Dermis microvascular lymphatic vessel endothelial cell (primary cell): Measurements from ENCODE around the gene C20orf144. TPM values are rescaled to one million over a fixed set of nuclear protein-coding genes. Genes with fewer than 3 reads are reported as not detected.
"Not testable (repeated sequence)": the region's sequence is repeated elsewhere in the genome, so short reads cannot be mapped to it uniquely, and the experiment has no call there.

Experiments used
- DNase-seq, 2 donors: peaks; one replicate each; pipeline versions ENCODE4 v3.0.0 to v3.0.0-alpha.2; 2010; ENCODE audit warnings: low read depth in 2 of 2
- total RNA-seq: library from RNA; depleted of rRNA; stranded (reverse); fragments of >200 nt; gene quantifications from 2 replicates; pipeline ENCODE4 v1.2.1, GENCODE V29; 2014

The C20orf144 gene
- total RNA-seq, result under 0.01 TPM in 1 of 2 replicates, not detected in the other

DNA sequence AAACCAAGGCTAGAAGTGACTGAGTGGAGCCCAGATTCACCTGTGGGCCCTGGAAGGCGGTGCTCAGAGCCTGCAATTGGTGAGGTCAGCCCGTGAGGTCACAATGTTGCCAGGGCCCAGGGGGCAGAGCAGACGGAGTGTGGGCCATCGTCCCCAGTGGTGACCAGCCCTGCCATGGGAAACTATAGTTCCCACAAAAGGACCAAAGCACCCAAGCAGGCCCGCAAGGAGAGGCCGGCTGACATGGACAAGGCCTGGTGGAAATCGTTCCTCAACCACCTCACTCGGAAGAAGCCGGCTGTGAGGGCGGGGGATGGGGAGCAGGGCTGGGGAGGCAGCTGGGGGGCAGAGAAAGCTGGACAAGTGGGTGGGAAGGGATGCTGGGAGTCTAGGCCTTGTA lies at the start of gene C20orf144:
C20orf144 (plus strand) TSS at position 156 of the 400 bp plus-strand sequence; CDS start at position 175, 19 bp downstream.
- DNase-seq, result no peak

DNA sequence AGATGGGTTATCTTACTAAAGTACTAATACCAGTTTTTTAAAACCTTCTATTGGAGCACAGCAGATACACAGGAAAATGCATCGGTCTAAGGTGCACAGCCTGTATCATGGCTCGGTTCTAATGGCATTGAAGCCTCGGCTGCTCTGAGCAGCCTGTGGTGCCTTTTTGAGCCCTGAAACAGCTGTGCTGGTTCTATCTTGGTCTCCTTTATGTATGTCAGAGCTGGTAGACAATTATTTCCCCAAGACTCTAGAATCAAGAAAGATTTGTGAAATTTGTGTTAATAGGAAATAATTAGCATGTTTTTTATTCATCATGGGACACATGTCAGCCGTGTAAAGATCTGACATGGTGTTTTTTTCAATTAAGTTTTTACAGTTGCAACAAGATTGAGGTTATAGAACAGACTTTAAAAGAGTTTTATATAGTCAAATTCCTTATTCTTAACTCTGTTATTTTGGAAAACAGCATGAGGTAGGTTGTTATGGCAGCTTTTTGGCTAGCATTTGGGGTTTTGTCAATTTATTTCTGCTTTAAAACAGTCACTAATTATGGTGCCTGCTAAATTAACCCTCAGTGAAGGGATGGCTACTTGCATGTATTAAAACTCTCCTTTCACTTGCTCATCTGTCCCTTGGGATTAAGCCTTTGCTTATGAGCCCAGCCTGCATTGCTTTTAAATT lies 40.3 kb upstream of the C20orf144 start:
- no peak for DNase-seq

DNA sequence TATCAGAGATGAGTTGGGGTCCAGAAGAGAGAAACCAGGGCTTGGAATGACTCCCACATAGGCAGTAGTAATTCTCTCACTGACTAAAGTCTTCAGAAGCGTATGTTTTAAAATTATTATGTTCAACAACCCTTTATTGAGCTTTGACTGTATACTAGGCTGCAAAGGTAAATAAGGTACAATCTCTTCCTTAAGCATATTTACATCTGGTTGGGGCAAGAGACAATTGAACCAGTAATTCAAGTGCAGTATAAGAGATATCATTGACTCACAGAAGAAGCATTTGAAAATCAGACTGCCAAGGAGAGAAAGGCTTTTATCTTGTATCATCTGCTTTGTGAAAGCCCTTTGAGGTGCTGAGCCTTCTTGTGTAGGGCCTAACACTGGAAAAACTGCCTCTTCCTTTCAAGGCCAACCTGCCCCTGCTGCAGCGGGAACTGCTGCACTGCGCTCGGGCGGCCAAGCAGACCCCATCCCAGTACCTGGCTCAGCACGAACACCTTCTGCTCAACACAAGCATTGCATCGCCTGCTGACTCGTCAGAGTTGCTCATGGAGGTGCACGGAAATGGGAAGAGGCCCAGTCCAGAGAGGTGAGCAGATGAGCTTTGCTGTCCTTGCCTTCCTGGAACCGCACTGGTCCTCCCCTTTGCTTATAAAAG lies 39.3 kb upstream of the C20orf144 start:
- no peak for DNase-seq

DNA sequence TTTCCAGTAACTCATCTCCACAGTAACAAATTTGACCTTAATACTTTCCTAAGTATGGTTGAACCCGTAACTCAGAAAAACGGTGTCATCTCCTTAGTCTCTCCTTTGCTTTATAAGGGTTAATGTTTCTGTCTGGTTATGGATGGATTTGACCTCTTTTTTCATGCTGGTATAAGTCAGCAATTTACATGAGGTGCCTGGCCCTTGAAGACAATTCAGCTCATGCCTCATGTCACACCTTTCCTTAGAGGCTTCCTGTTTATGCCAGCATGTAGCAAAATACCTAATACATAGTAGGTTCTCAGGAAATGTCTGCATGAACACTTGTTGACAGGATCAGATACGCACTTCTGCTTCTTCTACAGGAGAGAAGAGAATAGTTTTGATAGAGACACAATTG lies 37.7 kb upstream of the C20orf144 start:
- DNase-seq, result peak in 1 of 2 donors; percentile 19

DNA sequence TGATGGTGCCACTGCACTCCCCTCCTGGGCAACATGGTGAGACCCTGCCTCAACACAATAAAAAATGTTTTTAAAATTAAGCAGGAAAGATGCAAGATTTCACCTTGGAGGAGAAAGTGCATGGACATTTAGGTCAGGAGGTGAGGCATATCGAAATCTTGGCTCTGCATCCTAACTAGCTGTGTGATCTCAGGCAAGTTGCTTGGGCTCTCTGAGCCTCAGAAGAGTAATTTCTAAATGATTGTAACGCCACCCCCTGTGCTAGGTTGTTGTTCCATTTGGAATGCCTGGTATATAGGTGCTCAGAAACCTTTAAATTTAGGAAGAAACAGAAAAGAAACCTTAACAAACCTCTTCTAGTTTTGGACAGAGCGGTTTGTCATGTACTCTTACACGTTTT lies 35.9 kb upstream of the C20orf144 start:
- DNase-seq, result no peak

DNA sequence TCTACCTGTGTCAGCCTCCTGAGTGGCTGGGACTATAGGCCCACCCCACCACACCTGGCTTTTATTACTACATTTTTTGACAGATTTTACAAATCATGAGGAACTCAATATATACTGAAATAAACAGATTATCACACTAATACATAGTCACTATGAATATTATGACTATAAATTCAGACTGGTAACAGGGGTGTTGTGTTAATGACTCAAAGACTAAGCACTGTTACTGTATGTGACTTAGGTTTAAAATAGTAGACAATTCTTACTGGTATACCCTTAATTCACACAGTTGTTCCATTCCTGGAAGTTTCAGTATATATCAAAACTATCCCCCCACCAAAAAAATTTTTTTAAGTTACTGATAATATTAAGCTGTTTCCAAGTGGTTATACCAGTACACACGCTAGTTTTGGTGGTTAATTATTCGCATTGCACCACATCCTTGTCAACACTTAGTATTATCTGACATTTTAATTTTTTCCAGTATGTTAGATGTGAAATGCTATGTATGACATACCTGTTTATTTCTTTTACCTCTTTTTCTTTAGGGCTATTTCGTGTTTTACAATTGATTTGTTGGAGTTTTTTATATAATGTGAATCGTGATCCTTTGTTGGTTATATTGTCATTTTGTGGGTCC lies 34.4 kb upstream of the C20orf144 start:
- no peak for DNase-seq

DNA sequence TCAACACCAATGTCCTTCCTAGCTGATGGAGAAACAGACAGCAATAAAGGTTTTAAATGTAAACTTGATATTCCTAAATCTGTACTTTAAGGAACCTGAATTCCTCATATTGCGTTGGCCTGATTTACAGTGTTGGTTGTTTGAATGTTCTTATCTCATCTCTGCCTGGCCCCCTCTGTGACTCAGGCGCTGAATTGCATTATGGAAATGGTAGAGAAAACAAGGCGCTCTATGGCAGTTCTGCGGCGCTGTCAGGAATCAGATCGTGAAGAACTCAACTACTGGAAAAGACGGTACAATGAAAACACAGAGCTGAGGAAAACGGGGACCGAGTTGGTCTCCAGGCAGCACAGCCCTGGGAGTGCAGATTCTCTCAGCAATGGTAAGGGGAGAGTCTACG lies 32.6 kb upstream of the C20orf144 start:
- DNase-seq, result no peak

DNA sequence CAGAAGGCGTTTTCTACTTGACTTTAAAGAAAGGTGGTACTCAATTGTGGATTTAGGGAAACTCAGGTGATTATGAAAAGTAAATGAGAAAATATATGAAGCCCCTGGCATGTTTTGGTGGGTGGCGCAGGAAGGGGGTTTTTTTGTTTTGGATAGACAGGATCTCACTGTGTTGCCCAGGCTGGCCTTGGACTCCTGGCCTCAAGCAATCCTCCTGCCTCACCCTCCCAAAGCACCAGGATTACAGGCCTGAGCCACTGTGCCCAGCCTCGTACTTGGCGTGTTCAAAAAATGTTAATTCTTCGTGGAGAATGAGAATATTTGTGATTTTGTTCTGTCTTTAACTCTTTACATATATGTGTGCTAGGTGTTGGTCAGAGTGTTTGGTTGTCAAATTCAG lies 32.1 kb upstream of the C20orf144 start:
- no peak for DNase-seq

DNA sequence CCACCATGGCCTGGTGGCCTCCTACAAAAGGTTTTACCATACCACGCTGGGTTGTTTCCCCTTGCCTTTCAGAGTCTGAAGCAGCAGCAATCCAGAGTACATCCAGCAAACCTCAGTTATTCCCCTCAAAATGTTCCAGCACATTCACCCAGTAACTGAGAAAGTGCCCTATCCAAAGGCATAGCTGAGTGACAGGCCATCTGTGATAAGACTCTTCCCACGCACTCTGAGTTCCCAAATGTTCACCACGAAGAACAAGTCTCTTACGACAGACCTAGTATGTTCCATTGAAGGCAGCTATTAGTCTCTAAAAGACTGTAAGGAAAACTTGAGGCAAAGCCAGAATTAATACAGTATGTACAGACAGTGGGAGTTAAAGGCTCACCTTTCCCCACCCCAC lies 31.6 kb upstream of the C20orf144 start:
- no peak for DNase-seq

DNA sequence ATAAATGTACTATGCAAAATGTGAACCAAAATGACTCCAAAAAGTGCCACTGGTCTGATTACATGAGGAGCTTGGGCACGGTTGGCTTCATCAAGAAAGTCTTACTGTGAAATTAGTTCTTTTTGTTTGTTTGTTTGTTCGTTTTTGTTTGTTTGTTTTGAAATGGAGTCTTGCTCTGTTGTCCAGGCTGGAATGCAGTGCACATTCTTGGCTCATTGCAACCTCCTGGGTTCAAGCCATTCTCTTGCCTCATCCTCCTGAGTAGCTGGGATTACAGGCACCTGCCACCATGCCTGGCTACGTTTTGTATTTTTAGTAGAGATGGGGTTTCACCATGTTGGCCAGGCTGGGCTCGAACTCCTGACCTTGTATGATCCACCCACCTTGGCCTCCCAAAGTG lies 30.2 kb upstream of the C20orf144 start:
- DNase-seq, result not testable (repeated sequence)

DNA sequence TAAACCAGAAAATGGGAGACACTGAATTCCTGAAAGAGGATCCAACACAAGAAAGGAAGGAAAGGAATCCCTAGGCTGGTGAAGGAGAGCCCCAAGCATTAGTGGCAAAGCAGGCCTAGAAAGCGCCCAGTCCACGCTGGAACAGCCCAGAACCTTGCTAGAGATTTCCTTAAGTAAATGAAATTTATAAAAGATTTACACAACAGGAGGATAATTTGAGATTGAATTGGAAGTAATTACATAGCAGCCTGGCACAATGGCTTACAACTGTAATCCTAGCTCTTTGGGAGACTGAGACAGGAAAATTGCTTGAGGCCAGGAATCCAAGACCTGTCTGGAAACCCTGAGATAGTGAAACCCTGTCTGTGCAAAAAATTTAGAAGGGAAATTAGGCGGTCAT lies 26.8 kb upstream of the C20orf144 start:
- no peak for DNase-seq

DNA sequence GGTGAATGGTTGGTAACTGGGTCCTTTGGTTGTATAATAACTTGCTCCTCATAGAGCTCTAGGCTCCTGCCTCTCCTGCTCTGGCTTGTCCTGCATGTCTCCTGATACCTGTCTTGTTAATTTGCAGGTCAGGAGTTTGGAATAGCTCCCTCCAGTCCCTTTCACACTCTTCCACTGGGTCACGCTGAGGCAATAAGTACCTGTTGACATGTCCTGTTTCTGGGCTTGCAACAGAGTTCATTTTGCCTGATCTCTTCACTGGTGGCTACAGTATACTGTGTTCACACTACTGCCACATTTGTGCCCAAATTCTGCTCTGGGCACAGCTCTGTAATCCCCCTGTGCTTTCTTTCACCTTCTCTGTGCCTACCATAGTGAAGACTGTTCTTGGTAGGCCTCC lies 25.4 kb upstream of the C20orf144 start:
- no peak for DNase-seq

DNA sequence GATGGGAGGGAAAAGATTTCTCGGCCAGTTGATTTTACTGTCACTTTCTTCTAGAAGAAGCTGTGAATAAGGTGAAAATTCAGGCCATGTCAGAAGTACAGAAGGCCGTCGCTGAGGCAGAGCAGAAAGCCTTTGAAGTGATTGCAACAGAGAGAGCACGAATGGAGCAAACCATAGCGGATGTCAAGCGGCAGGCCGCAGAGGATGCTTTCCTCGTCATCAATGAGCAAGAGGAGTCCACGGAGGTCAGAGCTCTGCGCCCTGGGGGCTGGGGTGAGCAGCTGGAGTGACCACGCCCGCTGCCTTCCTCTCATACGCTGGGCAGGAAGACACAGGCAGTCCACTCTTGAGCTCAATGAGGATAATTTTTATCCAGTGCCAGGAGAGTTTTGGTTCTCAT lies 21.8 kb upstream of the C20orf144 start:
- DNase-seq, result no peak

DNA sequence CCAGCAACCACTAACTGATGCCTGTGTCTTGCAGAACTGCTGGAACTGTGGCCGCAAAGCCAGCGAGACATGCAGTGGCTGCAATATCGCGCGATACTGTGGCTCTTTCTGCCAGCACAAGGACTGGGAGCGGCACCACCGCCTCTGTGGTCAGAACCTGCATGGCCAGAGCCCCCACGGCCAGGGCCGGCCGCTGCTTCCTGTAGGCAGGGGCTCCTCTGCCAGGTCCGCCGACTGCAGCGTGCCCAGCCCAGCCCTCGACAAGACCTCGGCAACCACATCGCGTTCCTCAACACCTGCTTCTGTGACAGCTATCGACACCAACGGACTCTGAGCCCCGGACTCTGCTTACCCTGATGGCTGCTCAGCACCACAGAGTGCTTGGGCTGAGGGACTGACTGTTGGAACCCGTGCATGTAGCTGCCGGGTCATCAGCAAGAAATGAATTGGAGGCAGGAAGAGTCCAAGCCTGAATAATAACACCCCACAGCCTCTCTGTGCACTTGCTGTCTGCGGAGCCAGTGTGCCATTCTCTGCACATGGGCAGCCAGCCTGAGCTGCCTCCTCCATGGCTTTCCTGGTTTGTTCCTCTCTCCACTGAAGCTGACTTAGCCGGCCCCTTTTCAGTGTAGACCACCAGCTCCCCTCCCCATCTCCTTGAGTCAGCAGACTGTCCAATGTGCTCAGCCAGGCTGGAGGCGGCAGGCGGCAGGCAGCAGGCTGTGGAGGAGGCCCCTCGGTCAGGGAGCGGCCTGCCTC lies 17.6 kb upstream of the C20orf144 start:
- DNase-seq, result no peak

DNA sequence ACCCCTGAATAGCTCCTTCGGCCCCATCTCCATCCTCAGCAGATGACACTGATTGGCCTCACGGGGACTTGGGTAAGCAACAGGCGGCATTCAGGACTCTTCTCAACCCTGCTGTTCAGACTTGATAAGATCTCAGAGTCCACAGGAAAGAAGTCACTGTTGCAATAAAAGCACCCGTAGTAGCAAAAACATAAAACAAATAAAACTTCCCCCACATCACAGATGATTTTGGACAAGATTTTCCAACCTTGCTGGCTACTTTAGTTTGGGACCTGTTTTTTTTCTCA lies 17.1 kb upstream of the C20orf144 start:
- no peak for DNase-seq

DNA sequence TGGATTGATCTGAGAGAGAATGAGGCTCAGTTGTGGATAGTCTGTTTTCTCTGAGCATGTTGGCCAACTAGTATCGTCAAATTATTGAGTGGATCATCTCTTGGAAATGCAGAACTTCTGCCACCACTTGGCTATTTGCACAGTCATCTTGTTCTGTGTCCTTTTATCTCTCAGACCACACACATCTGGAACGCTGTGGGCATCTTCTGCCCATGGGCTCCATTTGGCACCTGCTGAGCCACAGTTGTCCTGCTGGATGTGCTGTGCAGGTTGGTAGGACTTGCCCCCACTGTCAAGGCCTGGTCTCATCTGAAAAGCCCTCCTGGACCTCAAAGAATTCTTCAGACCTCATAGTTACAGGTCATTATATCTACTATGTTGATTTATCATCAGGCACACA lies 16.7 kb upstream of the C20orf144 start:
- DNase-seq, result no peak

DNA sequence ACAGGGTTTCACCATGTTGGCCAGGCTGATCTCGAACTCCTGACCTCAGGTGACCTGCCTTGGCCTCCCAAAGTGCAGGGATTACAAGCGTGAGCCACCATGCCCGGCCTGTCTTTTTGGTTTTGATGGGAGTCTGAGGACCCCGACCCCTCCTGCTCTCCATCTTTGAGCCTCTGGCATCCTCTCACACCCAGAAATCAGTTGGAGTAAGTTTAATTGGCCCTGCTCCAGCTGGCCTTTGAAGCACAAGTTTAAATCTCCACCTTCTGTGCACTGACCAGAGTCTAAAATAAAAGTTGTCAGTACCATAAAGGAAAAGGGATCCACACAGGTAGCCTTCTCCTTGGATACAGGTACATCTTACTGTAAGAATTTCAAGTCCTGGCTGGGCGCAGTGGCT lies 15.9 kb upstream of the C20orf144 start:
- DNase-seq, result no peak

DNA sequence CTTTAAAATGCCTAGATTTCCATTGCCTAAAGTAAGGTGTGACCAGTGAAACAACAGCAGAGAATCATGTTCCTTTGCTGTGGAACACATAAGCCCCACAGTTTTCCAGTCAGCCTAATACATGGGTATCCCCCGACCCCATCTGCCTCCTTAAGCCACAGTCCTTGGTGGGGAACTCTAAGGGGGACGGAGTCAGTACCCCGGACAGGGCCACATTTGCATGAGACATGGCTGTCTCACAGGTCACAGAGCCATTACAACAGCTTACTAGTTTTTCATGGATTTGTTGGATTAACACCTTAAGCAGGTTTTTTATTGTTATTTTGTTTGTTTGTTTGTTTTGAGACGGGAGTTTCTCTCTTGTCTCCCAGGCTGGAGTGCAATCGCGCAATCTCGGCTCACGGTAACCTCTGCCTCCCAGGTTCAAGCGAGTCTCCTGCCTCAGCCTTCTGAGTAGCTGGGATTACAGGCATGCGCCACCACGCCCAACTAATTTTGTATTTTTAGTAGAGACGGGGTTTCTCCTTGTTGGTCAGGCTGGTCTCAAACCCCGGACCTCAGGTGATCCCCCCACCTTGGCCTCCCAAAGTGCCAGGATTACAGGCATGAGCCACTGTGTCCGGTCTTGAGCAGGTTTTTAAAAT lies 15.0 kb upstream of the C20orf144 start:
- not testable (repeated sequence) for DNase-seq

DNA sequence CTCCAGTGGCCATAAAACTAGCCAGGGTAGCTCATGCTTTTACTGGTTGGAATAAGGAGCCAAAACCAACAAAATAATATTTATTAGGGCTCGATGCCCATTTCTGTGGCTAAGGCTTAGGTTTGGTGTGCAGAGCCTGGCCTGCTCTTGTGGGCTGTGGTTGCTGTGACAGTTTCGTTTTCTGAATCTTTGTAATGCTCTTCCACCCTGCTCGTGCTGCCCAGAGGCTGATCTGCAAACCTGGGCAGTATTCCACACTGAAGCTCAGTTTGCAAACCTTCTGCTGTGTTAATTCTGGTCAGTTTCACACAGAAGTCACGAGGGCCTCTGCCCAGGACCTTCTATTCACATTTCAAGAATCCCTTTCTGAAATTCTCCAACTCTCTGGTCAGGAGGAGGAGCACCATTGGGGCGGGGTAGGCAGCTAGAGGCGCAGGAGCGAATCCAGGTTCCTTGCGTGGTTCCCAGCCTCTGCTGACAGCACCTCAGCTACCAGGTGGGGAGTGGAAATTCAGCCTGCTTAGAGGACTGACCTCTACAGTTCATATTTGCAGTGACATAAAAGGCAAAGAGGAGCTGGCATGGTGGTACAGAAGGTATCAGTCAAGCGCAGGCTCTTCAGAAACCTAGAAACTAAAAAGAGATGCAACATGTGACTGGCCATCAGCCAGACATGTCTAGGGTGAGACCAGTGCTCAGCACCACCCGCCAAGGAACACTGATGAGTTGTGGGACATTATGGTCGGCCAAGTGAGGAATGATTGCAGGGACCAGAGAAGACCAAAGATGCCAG lies 14.3 kb upstream of the C20orf144 start:
- DNase-seq, result peak; percentile 60 to 65

DNA sequence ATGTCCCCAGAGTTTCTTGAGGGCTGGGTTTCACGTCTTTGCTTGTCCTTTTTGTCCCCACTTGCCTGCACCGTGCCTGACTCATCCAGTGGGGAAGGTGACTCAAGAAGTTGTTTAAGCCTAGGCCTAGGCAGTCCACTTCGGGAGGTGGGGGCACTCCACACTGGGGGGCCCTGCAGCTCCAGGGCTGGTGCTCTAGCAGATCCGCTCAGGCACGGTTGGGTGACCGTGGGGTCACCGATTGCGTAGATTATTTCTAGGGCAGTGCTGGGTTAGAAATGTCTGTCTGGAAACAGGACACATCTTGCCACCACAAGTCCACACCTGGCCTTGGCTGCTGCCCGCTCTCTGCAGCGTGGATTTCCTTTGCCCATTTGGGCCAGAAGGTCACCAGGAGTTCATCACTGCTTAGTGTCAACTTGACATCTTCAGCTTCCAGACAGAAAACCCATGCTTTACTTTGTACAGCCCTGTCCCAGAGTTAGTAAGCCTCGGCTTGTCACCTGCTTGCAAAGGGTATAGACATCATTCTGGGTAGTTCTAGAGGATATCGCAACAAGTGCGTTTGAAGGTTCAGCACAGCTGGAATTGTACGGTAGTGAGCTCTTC lies 13.6 kb upstream of the C20orf144 start:
- no peak for DNase-seq
